GM12874 (cell line): ENCODE results near the gene GALNT14.
A peak's percentile ranks its signal among the peaks of the same experiment; 100 is the strongest.

ENCODE experiments used
- CTCF ChIP-seq: IDR thresholded peaks from 2 replicates; pipeline ENCODE4 v1.5.1; 2011; ENCODE audit warnings: low read depth, mild to moderate bottlenecking, control low read depth, low read length, moderate library complexity; ENCODE audit not compliant: insufficient read depth

The GALNT14 gene

GRCh38 chr2:30931841-30932407, 206.3 kb downstream of the GALNT14 start:
- no peak for TF ChIP-seq CTCF

DNA sequence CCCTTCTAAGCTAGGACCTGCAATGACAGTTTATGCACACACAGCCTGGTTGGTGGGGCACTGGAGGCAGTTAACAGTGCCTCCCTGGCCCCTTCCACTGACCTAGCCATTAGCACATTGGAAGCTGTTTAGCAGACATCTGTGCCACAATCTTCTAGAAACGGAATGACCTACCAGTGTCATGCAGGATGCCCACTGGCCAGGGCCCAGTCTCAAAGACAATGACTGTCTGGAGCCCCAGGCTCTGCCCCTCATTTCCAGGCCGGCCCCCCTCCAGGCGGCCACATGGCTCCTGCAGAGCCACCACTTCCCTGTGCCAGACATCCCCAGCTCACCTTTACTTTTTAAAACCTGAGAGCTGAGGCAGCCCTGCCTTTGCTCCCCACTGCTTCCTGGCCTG, 207.5 kb downstream of the GALNT14 start:
- TF ChIP-seq CTCF, result no peak

GRCh38 chr2:30927465-30928075, 210.7 kb downstream of the GALNT14 start:
- TF ChIP-seq CTCF, result no peak

GRCh38 chr2:30926606-30927005, 211.6 kb downstream of the GALNT14 start:
- TF ChIP-seq CTCF, result no peak

- no peak for TF ChIP-seq CTCF
These were observed 214.6 kb downstream of the GALNT14 start for GRCh38 chr2:30923623-30924022.

DNA sequence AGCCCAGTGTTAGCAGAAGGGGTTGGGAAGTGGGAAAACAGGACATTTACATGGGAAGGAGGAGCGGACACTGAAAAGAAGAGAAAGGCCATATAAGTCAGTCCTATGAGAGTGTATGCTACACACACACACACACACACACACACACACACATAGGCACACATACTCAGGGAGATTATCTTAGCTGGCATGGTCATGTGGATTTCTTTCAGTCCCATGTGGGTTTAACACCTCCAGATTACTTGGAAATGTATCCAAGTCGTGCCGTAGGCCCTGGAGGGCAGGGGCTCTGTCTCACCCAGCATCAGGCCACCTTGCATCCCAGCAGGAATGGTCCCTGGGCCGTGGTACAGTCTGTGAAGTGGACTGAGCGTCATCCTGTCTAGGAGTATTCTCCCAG, 217.7 kb downstream of the GALNT14 start:
- TF ChIP-seq CTCF, result no peak

DNA sequence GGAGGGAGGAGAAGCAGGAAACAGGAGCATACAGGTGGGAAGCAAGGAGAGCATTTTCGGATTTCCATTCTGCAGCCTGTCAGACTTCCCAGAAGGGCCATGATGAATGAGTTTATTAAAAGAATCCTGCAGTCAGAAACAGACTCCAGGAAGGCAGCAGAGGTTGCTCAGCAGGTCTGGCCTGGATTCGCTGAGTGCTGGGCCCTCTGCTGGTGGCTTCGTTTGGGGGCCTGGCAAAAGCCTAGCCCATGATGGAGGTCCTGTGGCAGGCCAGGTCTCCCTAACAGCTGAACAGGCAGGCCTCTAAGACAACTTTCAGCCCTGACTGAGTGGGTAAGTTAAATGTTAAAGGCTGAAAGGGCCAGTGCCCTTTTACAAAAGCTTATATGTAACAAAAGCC, 222.8 kb downstream of the GALNT14 start:
- peak; percentile 43 for TF ChIP-seq CTCF
